GM18507 (cell line): ENCODE measurements around the gene FOXJ3.
A peak's percentile ranks its signal among the peaks of the same experiment; 100 is the strongest.

ENCODE experiments used
- DNase-seq: peaks from one replicate; pipeline ENCODE4 v3.0.0; 2011; ENCODE audit warnings: low read depth; ENCODE audit not compliant: insufficient read length; ENCODE audit errors: extremely low spot score
- FAIRE-seq: peaks from 2 replicates; lab custom pipeline; 2011; peaks lifted over from hg19 to GRCh38; lab: Jason Lieb, UNC

FOXJ3 gene

DNA sequence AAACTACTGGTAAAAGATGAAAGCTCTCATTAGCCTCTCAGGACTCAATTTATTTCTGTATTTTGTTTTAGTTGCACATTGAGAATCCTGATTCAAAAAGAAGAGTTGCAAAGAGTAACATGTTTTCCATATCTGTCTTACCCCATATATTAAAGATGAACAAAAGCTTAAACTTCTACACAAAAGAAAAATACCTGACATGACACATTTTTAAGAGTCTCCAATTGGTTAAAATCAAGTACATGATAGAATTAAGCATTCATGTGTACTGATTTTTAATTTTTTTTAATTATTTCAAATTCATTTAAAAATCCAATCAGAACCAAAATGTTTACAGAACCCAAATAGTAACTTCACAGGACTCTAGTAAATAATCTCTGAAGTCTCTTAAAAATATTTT lies 72.0 kb downstream of the FOXJ3 start:
- FAIRE-seq (no peak), DNase-seq (no peak)

DNA sequence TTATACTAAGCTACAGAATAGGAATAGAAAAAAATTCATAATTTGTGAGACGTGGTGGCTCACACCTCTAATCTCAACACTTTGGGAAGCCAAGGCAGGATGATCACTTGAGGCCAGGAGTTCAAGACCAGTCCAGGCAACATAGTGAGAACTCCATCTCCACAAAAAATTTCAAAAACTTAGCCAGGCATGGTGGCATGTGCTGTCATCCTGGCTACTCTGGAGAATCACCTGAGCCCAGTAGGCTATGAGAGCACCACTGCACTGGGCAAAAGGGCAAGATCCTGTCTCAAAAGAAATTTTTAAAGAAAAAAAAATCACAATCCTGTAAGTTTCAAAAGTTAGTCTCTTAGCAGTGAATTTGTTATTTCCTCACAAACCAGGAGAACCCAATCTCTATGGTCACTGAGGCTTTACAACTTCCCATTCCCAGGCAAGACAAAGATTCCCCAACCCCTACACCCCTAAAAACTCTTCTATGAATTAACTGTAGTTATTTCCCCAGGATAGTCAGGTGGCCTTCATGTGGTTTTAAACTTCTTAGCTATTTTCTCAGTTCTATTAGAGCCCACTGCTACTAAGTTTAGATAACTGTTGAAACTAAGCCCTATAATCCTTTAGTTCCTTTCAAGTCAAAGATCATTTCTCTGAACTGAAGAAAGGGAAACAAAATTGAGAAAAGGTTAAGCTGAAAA lies 74.5 kb downstream of the FOXJ3 start:
- DNase-seq = no peak
- no peak for FAIRE-seq

DNA sequence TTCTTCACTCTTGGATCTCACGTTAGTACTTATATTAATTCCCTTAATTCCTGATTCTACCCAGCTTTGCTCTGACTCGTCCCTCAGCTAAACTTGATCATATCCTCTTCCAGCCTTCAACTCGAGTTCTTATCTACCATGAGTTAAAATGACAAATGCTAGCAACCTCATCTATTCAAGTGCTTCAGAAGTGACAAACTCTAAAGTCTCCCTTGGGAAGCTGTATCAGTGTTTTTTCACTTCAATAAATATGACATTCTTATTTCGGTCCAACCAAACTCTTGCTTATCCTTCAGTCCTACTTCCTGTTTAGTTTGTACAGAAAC lies 75.3 kb downstream of the FOXJ3 start:
- FAIRE-seq = peak; percentile 44
- no peak for DNase-seq

DNA sequence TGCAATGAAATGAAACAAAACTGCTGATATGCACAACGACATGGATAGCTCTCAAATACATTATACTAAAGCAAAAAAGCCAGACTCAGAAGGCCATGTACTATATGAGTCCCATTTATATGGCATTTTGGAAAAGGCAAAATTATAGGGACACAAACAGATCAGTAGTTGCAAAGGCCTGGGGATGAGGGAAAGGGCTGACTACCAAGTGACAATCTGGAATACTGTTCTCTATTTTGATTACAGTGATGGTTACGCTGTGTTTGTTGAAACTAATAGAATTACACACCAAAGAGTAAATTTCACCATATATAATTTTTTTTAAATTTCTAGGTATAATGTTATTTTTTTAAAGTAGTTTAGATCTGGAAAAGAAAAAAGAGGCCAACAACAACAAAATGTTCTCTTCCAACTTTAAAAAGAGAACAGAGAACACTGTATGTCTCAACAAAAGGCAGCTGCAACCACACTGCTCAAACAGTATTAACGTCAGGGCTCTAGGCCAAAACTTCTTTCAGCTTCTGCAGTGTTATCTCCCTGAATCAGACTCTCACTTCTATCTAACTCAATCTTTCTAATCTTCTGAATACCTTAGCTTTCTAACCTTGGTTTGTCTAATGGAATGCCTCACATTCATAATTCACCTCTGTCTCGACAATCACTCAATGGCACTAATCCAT lies 75.8 kb downstream of the FOXJ3 start:
- FAIRE-seq (peak; percentile 24), DNase-seq (no peak)

DNA sequence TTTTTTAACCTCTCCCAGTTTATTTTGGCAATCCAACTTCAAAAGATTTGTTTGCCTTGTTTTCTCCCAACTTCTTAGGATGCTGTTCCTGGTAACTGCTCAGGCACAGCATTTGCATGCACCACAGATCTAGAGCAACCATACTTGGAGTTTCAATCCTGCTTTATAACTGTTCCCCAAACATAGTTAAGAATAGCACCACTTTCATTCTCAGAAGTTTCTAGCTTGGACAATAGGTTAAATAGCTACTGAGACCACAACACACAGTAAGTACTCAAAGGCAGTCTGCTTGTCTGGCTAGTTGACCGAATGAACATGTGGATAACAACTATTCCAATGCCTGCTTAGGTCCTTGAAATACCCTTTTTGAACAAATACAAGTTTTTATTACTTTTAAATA lies 76.8 kb downstream of the FOXJ3 start:
- no peak for FAIRE-seq
- DNase-seq = no peak

DNA sequence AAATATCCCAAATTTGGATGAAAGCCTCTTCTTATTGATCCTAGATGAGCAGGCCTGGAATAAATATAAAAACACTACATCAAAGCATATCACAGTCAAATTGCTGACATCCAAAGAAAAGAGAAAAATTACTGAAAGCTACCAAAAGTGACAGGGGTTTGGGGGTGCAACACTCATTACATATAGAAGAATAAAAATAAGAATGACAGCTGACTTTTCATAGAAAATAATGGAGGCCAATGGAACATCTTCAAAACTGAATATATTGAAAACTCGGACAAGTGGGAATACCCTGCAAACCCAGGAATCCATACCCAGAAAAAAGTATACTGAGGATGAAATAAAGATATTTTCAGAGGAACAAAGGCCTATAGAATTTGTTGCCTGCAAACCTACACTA lies 84.0 kb downstream of the FOXJ3 start:
- FAIRE-seq = no peak
- no peak for DNase-seq

DNA sequence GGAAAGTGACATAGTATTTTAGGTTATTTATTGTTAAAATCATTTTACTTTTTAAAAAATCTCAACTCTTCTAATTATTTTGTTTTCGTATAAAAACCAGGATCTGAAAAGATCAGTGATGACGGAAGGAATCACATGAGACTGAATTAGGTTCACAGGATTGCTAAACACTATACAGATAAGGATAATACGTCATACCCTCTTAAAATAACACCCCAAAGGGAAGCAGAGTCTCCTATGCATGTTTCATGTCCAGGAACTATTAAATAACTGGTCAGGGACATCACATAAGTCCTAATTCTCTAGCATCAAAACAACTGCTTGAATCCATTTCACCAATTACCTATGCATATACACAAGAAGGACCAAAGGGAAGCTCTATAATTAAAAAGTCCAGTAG lies 84.9 kb downstream of the FOXJ3 start:
- FAIRE-seq (no peak), DNase-seq (no peak)

DNA sequence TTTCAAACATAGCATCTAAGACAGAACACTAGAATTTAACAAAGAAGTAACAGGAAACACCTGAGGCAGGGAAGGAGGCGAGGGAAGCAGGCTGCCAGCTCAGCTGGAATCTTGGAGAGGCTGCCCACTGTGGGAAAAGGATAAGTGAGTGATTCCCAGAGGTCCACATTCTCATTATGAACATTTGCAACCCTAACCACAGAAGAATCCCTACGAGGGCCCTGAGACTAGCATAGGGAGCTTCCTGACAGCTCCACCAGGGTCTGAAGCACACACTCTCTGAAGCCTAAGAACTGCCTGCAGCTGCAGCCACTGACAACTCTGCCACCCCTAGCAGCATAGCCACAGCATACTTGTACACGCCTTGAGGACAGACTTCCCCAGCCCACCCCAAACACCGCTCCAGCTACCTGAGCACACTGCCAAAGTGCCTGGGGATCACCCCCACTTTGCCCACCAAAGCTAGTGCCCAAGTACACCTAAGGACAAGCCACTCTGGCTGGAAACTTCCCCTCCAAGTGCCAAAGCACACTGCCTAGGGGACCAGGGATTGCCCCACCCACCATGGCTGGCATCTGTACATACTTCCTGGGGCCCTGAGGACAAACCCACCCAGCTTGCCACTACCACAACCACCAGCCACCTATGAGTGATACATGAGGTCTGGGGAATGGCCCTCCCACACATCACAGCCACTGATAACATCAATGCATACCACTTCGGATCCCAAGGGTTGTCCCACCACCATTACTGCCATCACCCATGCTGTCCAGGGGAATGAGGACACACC lies 93.9 kb downstream of the FOXJ3 start:
- DNase-seq (no peak), FAIRE-seq (no peak)

DNA sequence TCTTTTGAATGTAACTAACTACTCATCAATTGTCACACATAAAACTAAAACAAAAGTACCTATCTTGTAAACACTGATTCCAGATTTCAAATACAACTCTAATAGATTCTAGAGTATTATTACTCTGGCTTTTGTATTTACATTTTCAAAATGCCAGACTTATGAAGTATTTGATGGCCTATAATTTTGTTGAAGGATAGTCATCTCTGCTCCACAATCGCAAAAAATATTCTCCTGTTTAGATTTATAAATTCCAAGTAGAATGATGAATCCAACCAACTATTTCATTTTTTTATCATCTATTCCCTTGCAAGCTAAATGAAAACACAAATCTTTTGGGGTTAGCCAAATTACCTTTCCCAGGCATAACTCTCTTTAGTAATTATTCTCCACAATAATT lies 95.5 kb downstream of the FOXJ3 start:
- no peak for FAIRE-seq

DNA sequence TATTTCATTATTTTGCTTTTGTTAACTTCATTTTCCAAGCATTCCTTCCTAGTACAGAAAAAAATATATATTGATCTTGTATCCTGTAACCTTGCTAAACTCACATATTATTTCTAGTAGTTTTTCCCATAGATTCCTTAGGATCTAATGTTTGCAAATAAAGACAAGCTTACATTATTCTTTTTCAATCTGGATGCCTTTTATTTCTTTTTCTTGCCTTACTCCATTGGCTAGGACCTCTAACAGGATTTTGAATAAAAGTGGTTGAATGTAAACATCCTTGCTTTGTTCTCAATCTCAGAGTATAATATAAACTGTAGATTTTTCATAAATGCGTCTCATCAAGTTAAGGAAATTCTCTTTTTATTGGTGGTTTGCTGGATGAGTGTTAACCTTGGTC lies 96.0 kb downstream of the FOXJ3 start:
- DNase-seq (no peak), FAIRE-seq (no peak)

More for the DNA sequence above, 95.5 kb downstream of the FOXJ3 start:
- no peak for DNase-seq

DNA sequence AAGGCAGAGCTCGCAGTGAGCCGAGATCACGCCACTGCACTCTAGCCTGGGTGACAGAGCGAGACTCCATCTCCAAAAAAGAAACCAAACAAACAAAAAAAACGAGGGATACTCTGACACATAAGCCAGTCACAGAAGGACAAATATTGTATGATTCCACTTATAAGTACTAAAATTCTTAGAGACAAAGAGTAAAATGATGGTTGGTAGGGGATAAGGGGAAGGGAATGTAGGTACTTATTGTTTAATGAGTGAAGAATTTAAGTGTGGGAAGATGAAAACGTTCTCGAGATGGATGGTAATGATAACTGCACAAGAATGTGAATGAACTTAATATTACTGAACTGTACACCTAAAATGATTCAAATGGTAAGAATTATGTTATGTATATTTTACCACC lies 103.8 kb downstream of the FOXJ3 start:
- FAIRE-seq = no peak
- no peak for DNase-seq

DNA sequence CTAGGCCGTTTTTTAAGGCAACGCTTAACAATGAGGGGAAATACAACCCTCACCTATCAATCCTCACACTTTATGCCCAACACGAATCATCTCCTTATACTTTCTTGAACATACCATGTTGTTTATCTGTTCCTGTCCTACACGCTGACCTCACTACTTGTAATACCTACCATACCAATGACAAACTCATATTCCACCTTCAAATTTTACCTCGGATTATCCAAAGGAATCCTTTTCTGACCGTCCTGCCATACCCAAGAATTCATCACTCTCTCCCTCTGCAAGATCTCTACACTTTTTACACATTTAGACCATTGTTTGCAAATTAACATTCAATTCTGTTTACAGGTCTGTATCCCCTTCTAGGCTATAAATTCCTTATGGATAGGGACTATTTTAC lies 106.1 kb downstream of the FOXJ3 start:
- no peak for DNase-seq
- FAIRE-seq = no peak

DNA sequence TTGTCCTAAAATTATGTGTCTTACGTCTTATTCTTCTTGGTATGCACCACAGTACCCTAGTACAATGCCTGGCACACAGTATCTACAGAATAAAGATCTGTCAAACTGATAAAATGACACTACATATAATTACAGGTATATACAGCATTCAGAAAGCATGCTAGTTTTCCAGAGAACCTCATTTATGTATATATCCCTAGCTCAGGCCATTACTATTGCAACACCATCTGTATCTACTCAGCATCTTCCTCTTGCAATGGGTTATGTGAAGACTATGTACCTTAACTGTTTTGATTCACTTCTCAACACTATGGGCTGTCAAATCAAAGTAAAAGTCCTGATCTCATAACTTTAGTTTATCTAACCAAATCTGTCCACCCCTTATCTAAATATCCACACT lies 112.0 kb downstream of the FOXJ3 start:
- DNase-seq (no peak), FAIRE-seq (no peak)

DNA sequence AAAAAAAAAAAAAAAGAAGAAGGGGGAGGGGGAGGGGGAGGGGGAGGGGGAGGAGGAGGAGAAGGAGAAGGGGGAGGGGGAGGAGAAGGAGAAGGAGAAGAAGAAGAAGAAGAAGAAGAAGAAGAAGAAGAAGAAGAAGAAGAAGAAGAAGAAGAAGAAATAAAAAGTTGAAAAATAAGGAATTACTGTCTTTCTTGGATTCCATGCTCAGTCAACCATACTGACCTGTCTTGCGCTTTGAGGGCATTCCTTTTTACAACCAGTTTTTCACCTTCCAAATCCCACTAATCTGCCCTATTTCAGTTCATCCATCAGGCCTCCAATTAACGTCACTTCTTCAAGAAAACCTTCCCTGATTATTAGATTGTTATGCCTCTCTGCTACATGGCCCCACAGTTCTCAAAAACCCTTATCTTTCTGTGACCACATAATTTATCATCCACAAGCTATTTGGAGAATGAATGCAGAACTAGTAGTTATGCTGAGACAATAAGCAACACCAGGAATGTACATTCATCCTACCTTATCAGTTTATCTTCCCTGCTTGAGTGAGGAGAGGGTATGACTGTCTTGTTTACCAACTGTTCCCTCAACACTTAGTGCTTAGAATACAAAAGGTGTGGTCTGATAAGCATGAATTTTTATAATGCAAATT lies 113.0 kb downstream of the FOXJ3 start:
- no peak for DNase-seq
- FAIRE-seq = no peak

DNA sequence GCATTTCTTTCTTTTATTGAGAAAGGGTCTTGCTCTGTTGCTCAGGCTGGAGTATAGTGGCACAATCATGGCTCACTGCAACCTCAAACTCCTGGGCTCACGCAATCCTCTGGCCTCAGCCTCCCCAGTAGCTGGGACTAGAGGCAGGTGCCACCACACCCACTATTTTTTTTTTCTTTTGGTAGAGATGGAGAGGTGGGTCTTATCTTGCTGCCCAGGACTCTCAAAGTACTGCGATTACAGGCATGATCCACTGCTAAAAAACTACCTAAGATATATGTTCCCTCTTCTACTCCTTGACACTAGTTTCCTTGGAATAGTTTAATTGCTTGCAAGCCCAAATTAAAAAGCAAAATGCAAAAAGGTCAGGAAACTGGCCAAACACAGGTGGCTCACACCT lies 113.6 kb downstream of the FOXJ3 start:
- no peak for FAIRE-seq
- no peak for DNase-seq

DNA sequence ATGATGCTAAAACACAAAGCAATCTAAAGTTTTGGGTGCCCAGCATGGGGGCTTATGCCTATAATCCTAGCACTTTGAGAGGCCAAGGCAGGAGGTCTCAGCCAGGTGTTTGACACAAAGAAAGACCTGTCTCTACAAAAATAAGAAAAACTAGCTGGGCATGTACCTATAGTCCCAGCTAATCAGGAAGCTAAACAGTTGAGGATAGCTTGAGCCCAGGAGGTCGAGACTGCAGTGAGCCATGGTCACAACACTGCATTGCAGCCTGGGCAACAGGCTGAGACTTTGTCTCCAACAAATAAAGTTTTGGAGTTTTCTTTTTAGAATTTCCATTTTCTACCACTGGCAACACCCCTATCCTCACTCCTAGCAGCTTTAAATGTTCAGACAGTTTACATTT lies 115.4 kb downstream of the FOXJ3 start:
- DNase-seq = no peak
- FAIRE-seq = no peak

DNA sequence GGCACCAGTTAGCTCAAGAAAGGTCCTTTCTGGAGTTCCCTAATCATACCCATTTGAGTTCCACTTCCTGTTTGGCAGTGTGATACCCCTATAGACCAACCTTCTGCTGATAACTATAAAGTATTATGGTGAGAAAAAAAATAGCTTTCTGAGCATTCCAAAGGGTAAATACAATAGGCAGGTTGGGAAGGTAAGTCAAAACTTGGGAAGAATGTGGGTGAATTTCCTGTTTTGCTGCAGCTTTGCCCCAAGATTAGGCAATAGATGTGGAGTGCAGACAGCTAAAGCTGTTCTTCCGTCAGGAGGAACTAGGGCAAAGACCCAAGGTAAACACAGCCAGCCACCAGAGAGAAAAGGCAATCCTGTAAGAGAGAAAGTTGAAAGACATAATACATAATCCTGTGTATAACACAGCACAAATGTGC lies 120.6 kb downstream of the FOXJ3 start:
- no peak for DNase-seq
- FAIRE-seq = no peak

DNA sequence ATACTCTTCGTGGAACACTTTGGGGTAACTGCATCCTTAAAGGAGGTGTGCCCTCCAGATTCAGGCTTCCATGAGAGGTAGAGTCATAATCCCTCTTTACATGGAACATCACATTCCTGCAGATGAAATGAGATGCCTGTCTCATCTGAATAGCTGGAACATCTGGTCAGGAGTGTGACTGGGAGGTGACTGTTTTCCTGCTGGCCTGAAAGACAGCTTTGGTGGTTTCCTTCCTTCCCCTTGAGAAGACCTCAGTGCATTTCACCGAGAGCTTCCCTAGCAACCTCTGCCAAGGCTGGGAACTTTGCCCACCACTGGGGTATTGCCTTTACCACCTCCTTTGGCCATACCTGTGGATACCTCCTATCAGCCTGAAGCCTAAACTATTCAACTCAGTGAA lies 123.8 kb downstream of the FOXJ3 start:
- no peak for DNase-seq
- FAIRE-seq = no peak

DNA sequence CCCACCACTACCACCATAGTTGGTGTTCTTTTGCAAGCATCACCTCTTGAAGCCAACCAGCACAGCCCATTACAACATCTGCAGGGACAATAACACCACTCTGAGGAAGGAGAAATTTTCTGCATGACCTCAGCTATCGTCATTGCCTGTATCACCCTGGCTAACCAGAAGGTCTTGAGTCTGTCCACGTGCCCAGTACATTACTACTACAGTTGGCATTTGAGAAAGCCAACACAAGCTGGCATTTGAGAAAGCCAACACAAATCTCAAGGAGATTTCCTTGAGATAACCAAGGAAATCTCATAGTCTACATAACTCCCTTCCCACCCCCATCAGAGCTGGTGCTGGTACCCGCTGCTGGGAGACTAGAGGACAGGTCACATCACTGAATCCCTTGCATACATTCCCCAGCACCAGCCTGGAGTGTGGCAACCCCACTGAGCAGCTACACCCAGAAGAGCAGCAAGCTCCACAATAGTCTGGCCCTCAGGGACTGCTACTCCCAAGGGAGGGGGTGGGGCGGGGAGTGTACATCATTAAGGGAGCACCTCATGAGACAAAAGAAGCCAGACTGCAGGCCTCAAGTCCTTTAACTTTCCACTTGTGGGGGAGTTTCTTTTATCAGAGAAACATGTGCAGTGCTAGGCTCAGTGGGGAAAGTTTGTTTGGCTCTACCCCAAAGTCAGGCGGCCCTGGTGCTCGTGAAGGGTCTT lies 124.5 kb downstream of the FOXJ3 start:
- DNase-seq = no peak
- FAIRE-seq = no peak
